Tibial nerve (tissue), 4 donors: ENCODE results near the gene NATD1.

Experiments used
- CTCF ChIP-seq, 5 experiments: fragments of 200-600 bp in 3 of 5; fragments of 450-650 bp in 2 of 5; sonication (generic) in 3 of 5; IDR thresholded peaks; one replicate each; pipeline ENCODE4 v1.5.1; 2016 to 2019; ENCODE audit warnings: antibody characterized with exemption in 5 of 5, mild to moderate bottlenecking in 3 of 5, moderate library complexity in 2 of 5
- EP300 ChIP-seq, 2 donors: sonication (generic); formaldehyde crosslinking; IDR thresholded peaks; one replicate each; pipeline ENCODE4 v1.6.1; 2017; ENCODE audit warnings: antibody characterized with exemption in 2 of 2, mild to moderate bottlenecking in 1 of 2
- POLR2A ChIP-seq, 2 donors: fragments of 450-650 bp; IDR thresholded peaks; one replicate each; pipeline ENCODE4 v1.6.1; 2017; ENCODE audit warnings: antibody characterized with exemption in 2 of 2, mild to moderate bottlenecking in 2 of 2, moderate library complexity in 2 of 2

- TF ChIP-seq CTCF (IDR thresholded peaks at IDR 0.05) (no peak), EP300 (IDR thresholded peaks at IDR 0.05) (no peak), POLR2A (IDR thresholded peaks at IDR 0.05) (no peak)
Observed at GRCh38 chr17:21279198-21279535, 26.0 kb upstream of the NATD1 start.
